GM23338 (cell line): ENCODE data around the gene FGF4. TPM values are rescaled to one million over a fixed set of nuclear protein-coding genes. Genes with fewer than 3 reads are reported as not detected.

Source experiments
- ATAC-seq: fragments of 200-7000 bp; cut with Tn5 transposase; 3 replicates; pipeline ENCODE4 v1.9.1; 2020
- DNase-seq: peaks from one replicate; pipeline ENCODE4 v3.0.0-alpha.2; 2015; ENCODE audit warnings: low spot score
- H2AFZ ChIP-seq: fragments of 200-600 bp; sonication (generic); 2 replicates; pipeline ENCODE4 v1.8.0; 2016; ENCODE audit warnings: antibody characterized with exemption, mild to moderate bottlenecking, moderate library complexity
- H3F3A ChIP-seq: fragments of 200-600 bp; sonication (generic); replicated peaks from 2 replicates; pipeline ENCODE4 v1.8.0; 2017; ENCODE audit warnings: antibody characterized with exemption, mixed run types, low read depth
- H3K27ac ChIP-seq: fragments of 200-600 bp; sonication (generic); 2 replicates; pipeline ENCODE4 v1.6.1; 2016; ENCODE audit warnings: low read depth
- H3K27me3 ChIP-seq: fragments of 200-600 bp; sonication (generic); 2 replicates; pipeline ENCODE4 v1.8.0; 2016; ENCODE audit warnings: mild to moderate bottlenecking, mixed run types, moderate library complexity; ENCODE audit not compliant: insufficient read depth
- H3K36me3 ChIP-seq: fragments of 200-600 bp; sonication (generic); 2 replicates; pipeline ENCODE4 v1.8.0; 2016; ENCODE audit warnings: mild to moderate bottlenecking; ENCODE audit not compliant: insufficient read depth
- H3K4me1 ChIP-seq: fragments of 200-600 bp; sonication (generic); 2 replicates; pipeline ENCODE4 v1.8.0; 2016; ENCODE audit warnings: mild to moderate bottlenecking, moderate library complexity; ENCODE audit not compliant: insufficient read depth
- H3K4me2 ChIP-seq: fragments of 200-600 bp; sonication (generic); 2 replicates; pipeline ENCODE4 v1.7.1; 2017; ENCODE audit warnings: mixed run types
- H3K4me3 ChIP-seq: fragments of 200-600 bp; sonication (generic); 2 replicates; pipeline ENCODE4 v1.6.1; 2016; ENCODE audit warnings: mixed run types
- H3K79me2 ChIP-seq: fragments of 200-600 bp; sonication (generic); replicated peaks from 2 replicates; pipeline ENCODE4 v1.8.0; 2017; ENCODE audit warnings: mild to moderate bottlenecking; ENCODE audit not compliant: insufficient read depth
- H3K9me2 ChIP-seq: fragments of 200-600 bp; sonication (generic); 2 replicates; pipeline ENCODE4 v1.8.0; 2017; ENCODE audit not compliant: insufficient read depth
- H4K20me1 ChIP-seq: fragments of 200-600 bp; sonication (generic); replicated peaks from 2 replicates; pipeline ENCODE4 v1.8.0; 2017; ENCODE audit warnings: mild to moderate bottlenecking; ENCODE audit not compliant: insufficient read depth
- H3K27ac Mint-ChIP-seq: 2 replicates; pipeline ENCODE4 v1.8.0; 2020; ENCODE audit warnings: inconsistent platforms, mild to moderate bottlenecking, moderate library complexity, mixed read lengths
- H3K27me3 Mint-ChIP-seq: 3 replicates; pipeline ENCODE4 v1.8.0; 2022; ENCODE audit warnings: low read depth, mild to moderate bottlenecking, moderate library complexity, mixed read lengths, inconsistent platforms; ENCODE audit not compliant: insufficient read depth, poor library complexity
- H3K36me3 Mint-ChIP-seq: 3 replicates; pipeline ENCODE4 v1.8.0; 2021; ENCODE audit warnings: low read depth, mild to moderate bottlenecking, inconsistent platforms, moderate library complexity, mixed read lengths
- H3K4me1 Mint-ChIP-seq: 3 replicates; pipeline ENCODE4 v1.8.0; 2020; ENCODE audit warnings: mild to moderate bottlenecking, inconsistent platforms, mixed read lengths
- H3K4me3 Mint-ChIP-seq: 3 replicates; pipeline ENCODE4 v1.8.0; 2021; ENCODE audit warnings: moderate library complexity, mild to moderate bottlenecking, inconsistent platforms, mixed read lengths
- H3K9me3 Mint-ChIP-seq: 3 replicates; pipeline ENCODE4 v1.8.0; 2020; ENCODE audit warnings: moderate library complexity, mild to moderate bottlenecking, inconsistent platforms, mixed read lengths
- CREB1 ChIP-seq: fragments of 250-450 bp; sonication (Bioruptor Pico); IDR thresholded peaks from 2 replicates; pipeline ENCODE4 v1.5.0; 2020; ENCODE audit warnings: low read depth, mild to moderate bottlenecking, moderate library complexity
- CTCF ChIP-seq, 2 experiments: fragments of 200-600 bp in 1 of 2; sonication (generic) in 1 of 2; conservative IDR thresholded peaks; 2 replicates each; pipeline versions ENCODE4 v1.5.1 to v1.6.1; 2016 to 2017; ENCODE audit warnings: antibody characterized with exemption in 2 of 2, low read depth in 2 of 2, mild to moderate bottlenecking in 2 of 2, moderate library complexity in 1 of 2
- EZH2 ChIP-seq: fragments of 200-600 bp; sonication (generic); IDR thresholded peaks from one replicate; pipeline ENCODE4 v1.8.0; 2017; ENCODE audit warnings: antibody characterized with exemption, mild to moderate bottlenecking, low read depth; ENCODE audit not compliant: unreplicated experiment
- EZH2phosphoT487 ChIP-seq: fragments of 200-600 bp; sonication (generic); IDR thresholded peaks from one replicate; pipeline ENCODE4 v1.8.1; 2018; ENCODE audit warnings: antibody characterized with exemption; ENCODE audit not compliant: unreplicated experiment
- JUNB ChIP-seq: IDR thresholded peaks from one replicate; pipeline ENCODE4 v1.6.1; 2016; ENCODE audit warnings: antibody characterized with exemption; ENCODE audit not compliant: unreplicated experiment
- NANOG ChIP-seq: IDR thresholded peaks from 2 replicates; pipeline ENCODE4 v1.6.1; 2016; ENCODE audit warnings: antibody characterized with exemption, borderline replicate concordance
- POLR2AphosphoS5 ChIP-seq: IDR thresholded peaks from 2 replicates; pipeline ENCODE4 v1.6.1; 2016; ENCODE audit warnings: antibody characterized with exemption, low read depth
- STAT1 ChIP-seq: IDR thresholded peaks from one replicate; pipeline ENCODE4 v1.6.1; 2016; ENCODE audit warnings: antibody characterized with exemption; ENCODE audit not compliant: unreplicated experiment
- ZNF114 ChIP-seq: fragments of 250-450 bp; sonication (Bioruptor Pico); IDR thresholded peaks from 2 replicates; pipeline ENCODE4 v1.5.0; 2020; ENCODE audit warnings: mild to moderate bottlenecking, moderate library complexity
- ZNF331 ChIP-seq: fragments of 250-450 bp; sonication (Bioruptor Pico); IDR thresholded peaks from 2 replicates; pipeline ENCODE4 v1.5.0; 2020; ENCODE audit warnings: low read depth, mild to moderate bottlenecking, moderate library complexity
- ZNF462 ChIP-seq: fragments of 250-450 bp; sonication (Bioruptor Pico); IDR thresholded peaks from 2 replicates; pipeline ENCODE4 v1.5.0; 2020; ENCODE audit warnings: mild to moderate bottlenecking, moderate library complexity
- polyA plus RNA-seq: library from polyadenylated mRNA; unstranded; fragments of >200 nt; fragmentation: Nextera tagmentation; extraction: Ambion mirVana; gene quantifications from 2 replicates; pipeline ENCODE4 v1.2.1, GENCODE V29; 2016
- total RNA-seq: library from RNA; depleted of rRNA; stranded (reverse); fragments of >200 nt; shearing (Covaris generic); gene quantifications from 2 replicates; pipeline ENCODE4 v1.2.3, GENCODE V29; 2014
- TF ChIP-seq, protein P1 (sequence below): IDR thresholded peaks from 2 replicates; pipeline ENCODE4 v1.6.1; 2016; ENCODE audit warnings: antibody characterized with exemption
- TF ChIP-seq, protein P2 (sequence below): IDR thresholded peaks from one replicate; pipeline ENCODE4 v1.6.1; 2018; ENCODE audit warnings: antibody characterized with exemption; ENCODE audit not compliant: unreplicated experiment

Gene FGF4
- total and polyA plus RNA-seq, 2 experiments from 2014 or later, result 4.8 to 13.1 TPM

DNA sequence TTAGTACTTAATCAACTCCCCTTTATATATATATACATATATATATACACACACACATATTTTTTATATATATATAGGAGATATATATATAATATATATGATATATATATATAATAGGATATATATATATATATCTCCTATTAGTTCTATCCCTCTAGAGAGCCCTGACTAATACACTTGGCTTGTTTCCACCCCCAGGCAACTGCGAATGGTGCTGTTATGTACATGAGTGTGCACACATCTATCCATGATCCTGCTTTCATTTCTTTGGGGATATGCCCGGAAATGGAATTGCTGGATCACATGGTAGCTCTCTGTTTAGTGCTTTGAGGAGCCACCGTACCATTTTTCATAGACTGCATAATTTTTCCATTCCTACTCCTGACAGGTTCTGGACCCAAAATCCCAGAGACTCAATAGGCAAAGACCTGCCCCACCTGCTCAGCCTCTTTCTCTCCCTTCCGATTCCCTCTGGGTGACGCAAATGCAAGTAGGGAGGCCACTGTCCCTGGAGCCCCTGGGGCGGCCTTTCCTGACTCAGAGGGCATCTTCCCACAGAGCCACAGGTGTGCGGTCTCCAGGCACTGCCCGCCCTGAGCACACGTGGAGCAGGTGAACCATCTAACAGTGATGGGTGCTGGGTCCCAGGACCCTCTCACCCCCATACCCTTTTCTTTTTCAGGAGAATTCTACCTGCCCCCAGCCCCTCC lies 32.1 kb upstream of the FGF4 start:
- TF ChIP-seq, protein P1, sequence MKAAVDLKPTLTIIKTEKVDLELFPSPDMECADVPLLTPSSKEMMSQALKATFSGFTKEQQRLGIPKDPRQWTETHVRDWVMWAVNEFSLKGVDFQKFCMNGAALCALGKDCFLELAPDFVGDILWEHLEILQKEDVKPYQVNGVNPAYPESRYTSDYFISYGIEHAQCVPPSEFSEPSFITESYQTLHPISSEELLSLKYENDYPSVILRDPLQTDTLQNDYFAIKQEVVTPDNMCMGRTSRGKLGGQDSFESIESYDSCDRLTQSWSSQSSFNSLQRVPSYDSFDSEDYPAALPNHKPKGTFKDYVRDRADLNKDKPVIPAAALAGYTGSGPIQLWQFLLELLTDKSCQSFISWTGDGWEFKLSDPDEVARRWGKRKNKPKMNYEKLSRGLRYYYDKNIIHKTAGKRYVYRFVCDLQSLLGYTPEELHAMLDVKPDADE, result no peak
- no peak for TF ChIP-seq ZNF331 (CRISPR knock-in tag)
- no peak for TF ChIP-seq EZH2phosphoT487
- TF ChIP-seq STAT1, result no peak
- TF ChIP-seq, protein P2, sequence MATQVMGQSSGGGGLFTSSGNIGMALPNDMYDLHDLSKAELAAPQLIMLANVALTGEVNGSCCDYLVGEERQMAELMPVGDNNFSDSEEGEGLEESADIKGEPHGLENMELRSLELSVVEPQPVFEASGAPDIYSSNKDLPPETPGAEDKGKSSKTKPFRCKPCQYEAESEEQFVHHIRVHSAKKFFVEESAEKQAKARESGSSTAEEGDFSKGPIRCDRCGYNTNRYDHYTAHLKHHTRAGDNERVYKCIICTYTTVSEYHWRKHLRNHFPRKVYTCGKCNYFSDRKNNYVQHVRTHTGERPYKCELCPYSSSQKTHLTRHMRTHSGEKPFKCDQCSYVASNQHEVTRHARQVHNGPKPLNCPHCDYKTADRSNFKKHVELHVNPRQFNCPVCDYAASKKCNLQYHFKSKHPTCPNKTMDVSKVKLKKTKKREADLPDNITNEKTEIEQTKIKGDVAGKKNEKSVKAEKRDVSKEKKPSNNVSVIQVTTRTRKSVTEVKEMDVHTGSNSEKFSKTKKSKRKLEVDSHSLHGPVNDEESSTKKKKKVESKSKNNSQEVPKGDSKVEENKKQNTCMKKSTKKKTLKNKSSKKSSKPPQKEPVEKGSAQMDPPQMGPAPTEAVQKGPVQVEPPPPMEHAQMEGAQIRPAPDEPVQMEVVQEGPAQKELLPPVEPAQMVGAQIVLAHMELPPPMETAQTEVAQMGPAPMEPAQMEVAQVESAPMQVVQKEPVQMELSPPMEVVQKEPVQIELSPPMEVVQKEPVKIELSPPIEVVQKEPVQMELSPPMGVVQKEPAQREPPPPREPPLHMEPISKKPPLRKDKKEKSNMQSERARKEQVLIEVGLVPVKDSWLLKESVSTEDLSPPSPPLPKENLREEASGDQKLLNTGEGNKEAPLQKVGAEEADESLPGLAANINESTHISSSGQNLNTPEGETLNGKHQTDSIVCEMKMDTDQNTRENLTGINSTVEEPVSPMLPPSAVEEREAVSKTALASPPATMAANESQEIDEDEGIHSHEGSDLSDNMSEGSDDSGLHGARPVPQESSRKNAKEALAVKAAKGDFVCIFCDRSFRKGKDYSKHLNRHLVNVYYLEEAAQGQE, result no peak
- no peak for TF ChIP-seq ZNF462
- no peak for TF ChIP-seq CREB1
- no peak for TF ChIP-seq NANOG
- TF ChIP-seq ZNF114 (CRISPR knock-in tag), result no peak
- TF ChIP-seq EZH2, result no peak
- TF ChIP-seq JUNB, result no peak
- TF ChIP-seq POLR2AphosphoS5, result no peak
- no peak for TF ChIP-seq CTCF (conservative IDR thresholded peaks at IDR 0.05; ENCODE audit: low read depth in 2 of 2)
- Mint-ChIP-seq H3K4me1 (peaks cover 5% of the 10 kb centered on the region; the same call in 2 of the 3 replicates), H3K9me3 (no peaks in the 10 kb centered on the region), H3K27me3 (peaks cover 13% of the 10 kb centered on the region), H3K4me3 (no peak overlapping the region), H3K36me3 (no peaks in the 10 kb centered on the region), H3K27ac (no peak overlapping the region)
- ATAC-seq (no peak), DNase-seq (no peak)
- H3K27me3 ChIP-seq, result no peaks in the 10 kb centered on the region
- H2AFZ ChIP-seq, result no peak overlapping the region
- H3K9me2 ChIP-seq, result no peaks in the 10 kb centered on the region; the same call in 1 of the 2 replicates
- no peaks in the 10 kb centered on the region for H3K4me1 ChIP-seq
- H3K27ac ChIP-seq, result no peak overlapping the region
- H4K20me1 ChIP-seq, result no peaks in the 10 kb centered on the region
- H3F3A ChIP-seq, result no peaks in the 10 kb centered on the region
- H3K4me3 ChIP-seq, result no peak overlapping the region
- H3K36me3 ChIP-seq, result no peaks in the 10 kb centered on the region
- no peak overlapping the region for H3K4me2 ChIP-seq
- no peaks in the 10 kb centered on the region for H3K79me2 ChIP-seq
